Keratinocyte (primary cell): Measurements from ENCODE around the gene DGKD. TPM values are rescaled to one million over a fixed set of nuclear protein-coding genes. Genes with fewer than 3 reads are reported as not detected.

Source experiments
- DNase-seq: peaks from one replicate; pipeline ENCODE4 v3.0.0-alpha.2; 2011; ENCODE audit warnings: low read depth, missing footprints, low spot score
- FAIRE-seq: peaks from 2 replicates; lab custom pipeline; 2011; peaks lifted over from hg19 to GRCh38; lab: Jason Lieb, UNC
- H2AFZ ChIP-seq: 2 replicates; pipeline ENCODE4 v1.6.0; 2012; ENCODE audit warnings: low read length, control low read depth, inconsistent platforms; ENCODE audit not compliant: control insufficient read depth
- H3K27ac ChIP-seq: 2 replicates; pipeline ENCODE4 v1.5.1; 2011; ENCODE audit warnings: low read length; ENCODE audit not compliant: control insufficient read depth, insufficient read depth
- H3K27me3 ChIP-seq: 3 replicates; pipeline ENCODE4 v1.6.0; 2011; ENCODE audit warnings: low read length; ENCODE audit not compliant: control insufficient read depth, insufficient read depth; ENCODE audit errors: extremely low read depth
- H3K36me3 ChIP-seq, 2 experiments: 2 replicates in 1 of 2; 3 replicates in 1 of 2; pipeline ENCODE4 v1.5.1; 2011; ENCODE audit warnings: low read length in 2 of 2, mild to moderate bottlenecking in 1 of 2; ENCODE audit not compliant: control insufficient read depth in 2 of 2, insufficient read depth in 2 of 2; ENCODE audit errors: extremely low read depth in 1 of 2
- H3K4me1 ChIP-seq: 3 replicates; pipeline ENCODE4 v1.5.1; 2011; ENCODE audit warnings: low read length; ENCODE audit not compliant: control insufficient read depth, insufficient read depth; ENCODE audit errors: extremely low read depth
- H3K4me2 ChIP-seq: 3 replicates; pipeline ENCODE4 v1.6.0; 2011; ENCODE audit warnings: low read depth, low read length; ENCODE audit not compliant: control insufficient read depth, insufficient read depth; ENCODE audit errors: extremely low read depth
- H3K4me3 ChIP-seq, 3 experiments: fragments of 200-600 bp in 1 of 3; sonication (generic) in 1 of 3; 2 replicates in 2 of 3; 3 replicates in 1 of 3; pipeline ENCODE4 v1.5.1; 2011 to 2016; ENCODE audit warnings: low read length in 3 of 3, mild to moderate bottlenecking in 3 of 3, control low read depth in 2 of 3, inconsistent platforms in 1 of 3, low read depth in 1 of 3, mixed read lengths in 1 of 3, mixed run types in 1 of 3, moderate library complexity in 1 of 3; ENCODE audit not compliant: control insufficient read depth in 2 of 3, insufficient read depth in 2 of 3; ENCODE audit errors: extremely low read depth in 1 of 3
- H3K79me2 ChIP-seq: 2 replicates; pipeline ENCODE4 v1.6.0; 2012; ENCODE audit warnings: low read length; ENCODE audit not compliant: control insufficient read depth, insufficient read depth
- H3K9ac ChIP-seq: 3 replicates; pipeline ENCODE4 v1.6.0; 2011; ENCODE audit warnings: low read length; ENCODE audit not compliant: control insufficient read depth, insufficient read depth; ENCODE audit errors: extremely low read depth
- H3K9me1 ChIP-seq: 3 replicates; pipeline ENCODE4 v1.6.0; 2011; ENCODE audit warnings: low read length; ENCODE audit not compliant: control insufficient read depth, insufficient read depth; ENCODE audit errors: extremely low read depth
- H3K9me3 ChIP-seq: 2 replicates; pipeline ENCODE4 v1.5.1; 2012; ENCODE audit warnings: low read depth, low read length; ENCODE audit not compliant: control insufficient read depth
- H4K20me1 ChIP-seq: 3 replicates; pipeline ENCODE4 v1.6.0; 2011; ENCODE audit warnings: low read length; ENCODE audit not compliant: control insufficient read depth, insufficient read depth; ENCODE audit errors: extremely low read depth
- CTCF ChIP-seq, 3 experiments: IDR thresholded peaks in 1 of 3; conservative IDR thresholded peaks in 1 of 3; optimal IDR thresholded peaks in 1 of 3; 2 replicates in 2 of 3; 3 replicates in 1 of 3; pipeline versions ENCODE3 to v1.5.1; 2011; ENCODE audit warnings: low read length in 3 of 3, mild to moderate bottlenecking in 3 of 3, moderate library complexity in 2 of 3, control low read depth in 1 of 3, inconsistent platforms in 1 of 3; ENCODE audit not compliant: insufficient read depth in 2 of 3; ENCODE audit errors: extremely low read depth in 1 of 3
- EZH2 ChIP-seq: IDR thresholded peaks from one replicate; pipeline ENCODE4 v1.6.1; 2012; ENCODE audit warnings: inconsistent platforms, mild to moderate bottlenecking, low read length, moderate library complexity
- dilution Hi-C: fragments of 300-500 bp; cut with MboI; formaldehyde crosslinking; loops from one replicate; pipeline ENCODE4 v1.7.0; 2020; ENCODE audit warnings: low sequenced_read_pairs; ENCODE audit not compliant: extremely low pct_ligation_motif_present
- polyA plus RNA-seq, 5 experiments: library from polyadenylated mRNA; depleted of rRNA in 3 of 5; stranded (reverse) in 3 of 5; stranded (forward) in 1 of 5; unstranded in 1 of 5; fragments of >200 nt; gene quantifications; 1 replicate in 1 of 5; 2 replicates in 3 of 5; 3 replicates in 1 of 5; pipeline versions ENCODE4 v1.2.1 to v1.2.3, GENCODE V29; 2011 to 2012; ENCODE audit warnings: missing spikeins in 2 of 5, low read depth in 1 of 5, low replicate concordance in 1 of 5

The DGKD gene
- polyA plus RNA-seq, 1 donor (not counting 4 experiments of a cell fraction or from before 2014, with no cell fraction given): 6.1 TPM

- FAIRE-seq (no peak), DNase-seq (no peak)
- H2AFZ ChIP-seq: no peak overlapping the region
- no peak for TF ChIP-seq EZH2
- TF ChIP-seq CTCF (optimal IDR thresholded peaks at IDR 0.05 in 1 of 3, IDR thresholded peaks at IDR 0.05 in 1 of 3, conservative IDR thresholded peaks at IDR 0.05 in 1 of 3; ENCODE audit: extremely low read depth in 1 of 3, insufficient read depth in 2 of 3, low read length in 3 of 3): no peak
- H3K4me1 ChIP-seq: peaks cover 8% of the 10 kb centered on the region
- H3K4me3 ChIP-seq: no peak overlapping the region
- dilution Hi-C loops: no loop called here
- H3K27ac ChIP-seq: no peak overlapping the region
- H3K9ac ChIP-seq: no peak overlapping the region
- no peaks in the 10 kb centered on the region for H3K9me1 ChIP-seq
- no peaks in the 10 kb centered on the region for H3K79me2 ChIP-seq
- H3K36me3 ChIP-seq: peaks cover 2% of the 10 kb centered on the region in 2 experiments
- no peak overlapping the region for H3K4me2 ChIP-seq
- no peaks in the 10 kb centered on the region for H4K20me1 ChIP-seq
- no peaks in the 10 kb centered on the region for H3K27me3 ChIP-seq
- H3K9me3 ChIP-seq: peaks cover 2% of the 10 kb centered on the region
Observed at GRCh38 chr2:233408366-233409285, 54.3 kb downstream of the DGKD start.

GRCh38 chr2:233409286-233409991, 55.1 kb downstream of the DGKD start:
- dilution Hi-C loops: no loop called here
- H3K9ac ChIP-seq: no peak overlapping the region
- no peaks in the 10 kb centered on the region for H3K79me2 ChIP-seq
- peaks cover 2% of the 10 kb centered on the region for H3K9me3 ChIP-seq
- H3K4me2 ChIP-seq: no peak overlapping the region
- DNase-seq (no peak), FAIRE-seq (no peak)
- H3K27me3 ChIP-seq: no peaks in the 10 kb centered on the region
- H3K4me3 ChIP-seq: no peak overlapping the region
- H4K20me1 ChIP-seq: no peaks in the 10 kb centered on the region
- peaks cover 17% of the 10 kb centered on the region for H3K4me1 ChIP-seq
- H3K36me3 ChIP-seq: peaks cover 2% of the 10 kb centered on the region in 2 experiments
- H3K27ac ChIP-seq: no peak overlapping the region
- no peaks in the 10 kb centered on the region for H3K9me1 ChIP-seq
- TF ChIP-seq CTCF (optimal IDR thresholded peaks at IDR 0.05 in 1 of 3, IDR thresholded peaks at IDR 0.05 in 1 of 3, conservative IDR thresholded peaks at IDR 0.05 in 1 of 3; ENCODE audit: extremely low read depth in 1 of 3, insufficient read depth in 2 of 3, low read length in 3 of 3): no peak
- no peak for TF ChIP-seq EZH2
- no peak overlapping the region for H2AFZ ChIP-seq
